ENCODE data around the gene VAMP5. TPM values are rescaled to one million over a fixed set of nuclear protein-coding genes. Genes with fewer than 3 reads are reported as not detected.

The VAMP5 gene
- total RNA-seq, 1 experiment from 2014 or later = 0.59 TPM

- peak; percentile 50 for DNase-seq
- Histone ChIP-seq H3K4me1 (ENCODE audit: insufficient read depth, low read length) (peaks cover 3% of the 10 kb centered on the region; the same call in 1 of the 2 replicates), H3K79me2 (ENCODE audit: insufficient read depth, low read length) (no peaks in the 10 kb centered on the region), H4K20me1 (ENCODE audit: control insufficient read depth, insufficient read depth, insufficient read length) (no peaks in the 10 kb centered on the region), H3K56ac (ENCODE audit: insufficient read length, low read depth, low read length) (no peak overlapping the region), H3K23me2 (ENCODE audit: insufficient read length, low read depth, low read length, poor library complexity, severe bottlenecking) (no peaks in the 10 kb centered on the region), H3K18ac (ENCODE audit: insufficient read length, low read depth, low read length) (no peak overlapping the region), H2AFZ (ENCODE audit: low read length) (no peak overlapping the region), H3K14ac (ENCODE audit: insufficient read depth, low read length) (no peak overlapping the region), H2BK20ac (ENCODE audit: low read depth, low read length, poor library complexity, severe bottlenecking) (no peak overlapping the region), H3K79me1 (ENCODE audit: insufficient read depth, low read depth, low read length, poor library complexity, severe bottlenecking) (no peaks in the 10 kb centered on the region), H2BK15ac (ENCODE audit: low read depth, low read length) (no peak overlapping the region), H3K9me3 (ENCODE audit: control insufficient read depth, low read depth, low read length) (no peaks in the 10 kb centered on the region), H2AK5ac (ENCODE audit: insufficient read length, low read length) (no peak overlapping the region), H3K4ac (ENCODE audit: low read depth, low read length) (no peak overlapping the region), H3K23ac (ENCODE audit: insufficient read length, low read depth, low read length) (no peak overlapping the region), H4K5ac (ENCODE audit: insufficient read length, low read depth, low read length) (no peak overlapping the region), H3K27ac (ENCODE audit: insufficient read length, low read depth, low read length) (no peak overlapping the region), H2BK12ac (ENCODE audit: insufficient read length, low read depth, low read length) (no peak overlapping the region), H2BK120ac (ENCODE audit: low read depth, low read length, poor library complexity, severe bottlenecking) (no peak overlapping the region), H3K27me3 (ENCODE audit: insufficient read depth, low read length) (no peaks in the 10 kb centered on the region), H3K4me2 (ENCODE audit: insufficient read depth, insufficient read length, low read length) (peak overlapping the region; percentile 62), H3T11ph (ENCODE audit: low read length) (no peak overlapping the region), H3K9ac (ENCODE audit: extremely low read depth, insufficient read length, low read length) (no peak overlapping the region), H4K91ac (ENCODE audit: insufficient read length, low read depth, low read length) (no peak overlapping the region), H2BK5ac (ENCODE audit: insufficient read length, low read length) (no peak overlapping the region), H4K8ac (replicated peaks; ENCODE audit: insufficient read length, low read depth, low read length) (no peak overlapping the region)
- H3K36me3 Mint-ChIP-seq (ENCODE audit: insufficient read depth in 1 of 3, low read depth in 3 of 3) = no peaks in the 10 kb centered on the region; a peak in 2 of 7 replicates
- no CpG with 5 or more reads among the region's 19 CpGs for WGBS (ENCODE audit: extremely low coverage, insufficient read length, low lambda C conversion rate)
- peak overlapping the region in 2 of 3 experiments; percentile 16 to 90; a peak in 1 of 7 replicates for H3K27ac Mint-ChIP-seq
- H3K4me1 Mint-ChIP-seq = peaks cover 28% of the 10 kb centered on the region in 2 experiments
- H3K27me3 Mint-ChIP-seq (ENCODE audit: low read depth) = peaks cover 40% of the 10 kb centered on the region
- peak overlapping the region; percentile 71 to 84 for H3K4me3 Mint-ChIP-seq
- no peak for TF ChIP-seq CTCF (conservative IDR thresholded peaks at IDR 0.05)
- H3K9me3 Mint-ChIP-seq = no peaks in the 10 kb centered on the region; a peak in 1 of 5 replicates
Observed at GRCh38 chr2:85578243-85579180, 5.7 kb upstream of the VAMP5 start.

Data from H9 (cell line).